ENCODE data around the gene LMF2.
"Not testable (repeated sequence)": the region's sequence is repeated elsewhere in the genome, so short reads cannot be mapped to it uniquely, and the experiment has no call there.

The LMF2 gene, protein sequence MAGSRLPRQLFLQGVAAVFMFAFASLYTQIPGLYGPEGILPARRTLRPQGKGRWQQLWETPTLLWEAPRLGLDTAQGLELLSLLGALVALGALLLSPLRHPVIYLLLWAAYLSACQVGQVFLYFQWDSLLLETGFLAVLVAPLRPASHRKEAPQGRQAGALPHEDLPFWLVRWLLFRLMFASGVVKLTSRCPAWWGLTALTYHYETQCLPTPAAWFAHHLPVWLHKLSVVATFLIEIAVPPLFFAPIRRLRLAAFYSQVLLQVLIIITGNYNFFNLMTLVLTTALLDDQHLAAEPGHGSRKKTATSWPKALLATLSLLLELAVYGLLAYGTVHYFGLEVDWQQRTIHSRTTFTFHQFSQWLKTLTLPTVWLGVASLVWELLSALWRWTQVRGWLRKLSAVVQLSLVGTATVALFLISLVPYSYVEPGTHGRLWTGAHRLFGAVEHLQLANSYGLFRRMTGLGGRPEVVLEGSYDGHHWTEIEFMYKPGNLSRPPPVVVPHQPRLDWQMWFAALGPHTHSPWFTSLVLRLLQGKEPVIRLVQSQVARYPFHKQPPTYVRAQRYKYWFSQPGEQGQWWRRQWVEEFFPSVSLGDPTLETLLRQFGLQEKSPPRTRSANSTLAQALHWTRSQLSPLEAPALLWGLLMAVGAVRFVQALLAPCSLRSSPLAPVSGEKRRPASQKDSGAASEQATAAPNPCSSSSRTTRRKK

DNA sequence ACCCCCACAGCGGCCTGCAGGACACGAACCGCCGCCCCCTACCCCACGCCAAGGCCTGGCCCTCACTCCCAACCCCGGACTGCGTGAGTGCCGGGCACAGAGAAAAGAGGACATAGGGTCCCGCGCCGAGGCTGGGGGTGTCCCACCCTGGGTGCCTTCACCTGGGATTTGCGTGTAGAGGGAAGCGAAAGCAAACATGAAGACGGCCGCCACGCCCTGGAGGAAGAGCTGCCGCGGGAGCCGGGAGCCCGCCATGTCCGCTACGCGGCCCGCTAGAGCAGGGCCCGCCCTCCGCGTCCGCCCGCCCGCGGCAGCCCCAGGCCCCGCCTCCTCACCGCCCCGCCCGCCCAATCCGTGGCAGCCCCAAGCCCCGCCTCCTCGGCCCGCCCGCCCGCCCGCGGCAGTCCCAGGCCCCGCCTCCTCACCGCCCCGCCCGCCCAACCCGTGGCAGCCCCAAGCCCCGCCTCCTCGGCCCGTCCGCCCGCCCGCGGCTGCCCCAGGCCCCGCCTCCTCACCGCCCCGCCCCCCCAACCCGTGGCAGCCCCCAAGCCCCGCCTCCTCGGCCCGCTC lies at the start of gene LMF2:
TSS of gene LMF2 (minus strand) at position 282 of the 570 bp plus-strand sequence. CDS start at position 255, 27 bp downstream.
- DNase-seq = no peak

DNA sequence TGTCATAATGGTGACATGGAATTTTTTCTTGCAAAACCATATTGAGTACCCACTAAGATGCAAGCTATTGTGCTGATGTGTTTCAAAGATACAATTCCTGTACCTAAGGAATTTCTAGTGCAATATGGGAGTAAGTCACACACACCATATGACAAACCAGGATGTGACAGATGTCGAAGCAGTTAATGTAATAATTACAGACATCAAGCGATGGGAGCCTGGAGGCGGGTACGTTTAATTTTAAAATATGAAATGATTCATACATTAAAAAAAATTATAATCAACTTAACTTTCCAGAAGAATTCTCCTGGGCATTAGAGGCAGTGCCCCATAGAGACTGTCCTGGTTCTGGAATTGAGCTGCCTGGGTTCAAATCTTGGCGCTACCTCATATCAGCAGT lies 49.2 kb upstream of the LMF2 start:
- no peak for DNase-seq

DNA sequence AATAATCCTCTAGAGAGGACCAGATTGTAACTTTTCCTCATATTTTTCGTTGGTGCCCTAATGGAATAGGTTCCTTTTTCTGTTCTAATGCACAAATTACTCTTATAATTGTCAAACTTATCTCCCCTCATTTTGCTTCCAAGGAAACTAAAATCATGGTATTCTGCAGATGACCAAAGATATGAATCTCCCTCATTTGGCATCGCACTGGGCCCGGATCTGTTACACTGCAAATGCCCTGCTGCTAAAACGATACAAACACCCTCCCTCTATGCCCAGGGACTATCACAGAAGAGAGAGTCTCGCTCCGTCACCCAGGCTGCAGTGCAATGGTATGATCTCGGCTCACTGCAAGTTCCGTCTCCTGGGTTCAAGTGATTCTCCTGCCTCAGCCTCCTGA lies 45.8 kb upstream of the LMF2 start:
- no peak for DNase-seq

DNA sequence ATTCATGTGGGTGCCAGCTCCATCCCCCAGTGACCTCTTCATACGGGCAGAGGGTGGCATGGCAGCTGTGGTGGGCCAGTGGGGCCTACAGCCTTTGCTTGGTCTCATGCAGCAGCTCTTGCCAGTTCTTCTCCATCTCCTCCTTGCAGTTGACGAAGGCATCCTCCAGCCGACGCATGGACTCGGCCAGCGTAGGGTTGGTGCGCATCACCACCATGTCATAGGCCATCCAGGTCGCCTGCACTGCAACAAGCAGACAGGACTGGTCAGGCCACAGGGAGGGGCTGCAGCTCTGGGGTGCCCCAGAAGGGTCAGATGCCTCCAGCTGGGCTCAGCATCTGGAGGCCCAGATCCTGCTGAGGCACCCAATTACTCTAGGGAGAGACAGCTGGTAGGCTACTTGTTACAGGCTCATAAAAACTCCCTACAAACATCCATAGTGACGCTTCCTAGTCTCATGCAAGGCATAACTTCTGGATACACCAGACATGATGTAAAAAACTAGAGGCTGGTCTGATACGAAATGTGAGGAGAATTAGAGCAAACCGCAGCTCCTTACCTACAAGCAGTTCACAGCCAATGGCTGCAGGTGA lies 43.8 kb upstream of the LMF2 start:
- no peak for DNase-seq

DNA sequence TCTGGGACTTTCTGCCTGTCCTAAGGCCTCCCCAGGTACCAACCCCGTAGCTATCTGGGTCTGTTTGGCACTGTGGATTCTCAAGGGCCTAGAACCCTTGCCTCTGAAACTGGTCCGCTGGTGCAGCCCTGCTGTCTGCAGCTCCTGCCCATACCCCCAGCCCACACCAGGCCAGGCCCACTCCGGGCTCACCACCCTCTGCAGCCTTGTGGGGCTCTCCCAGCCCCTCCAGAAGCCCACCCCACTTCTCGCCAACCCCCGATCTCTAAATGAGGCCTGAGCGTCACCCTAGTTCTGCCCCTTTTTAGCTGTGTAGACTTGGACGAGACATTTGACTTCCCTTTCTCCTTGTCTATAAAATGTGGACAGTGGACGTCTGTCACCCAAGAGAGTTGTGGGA lies 42.9 kb upstream of the LMF2 start:
- no peak for DNase-seq

DNA sequence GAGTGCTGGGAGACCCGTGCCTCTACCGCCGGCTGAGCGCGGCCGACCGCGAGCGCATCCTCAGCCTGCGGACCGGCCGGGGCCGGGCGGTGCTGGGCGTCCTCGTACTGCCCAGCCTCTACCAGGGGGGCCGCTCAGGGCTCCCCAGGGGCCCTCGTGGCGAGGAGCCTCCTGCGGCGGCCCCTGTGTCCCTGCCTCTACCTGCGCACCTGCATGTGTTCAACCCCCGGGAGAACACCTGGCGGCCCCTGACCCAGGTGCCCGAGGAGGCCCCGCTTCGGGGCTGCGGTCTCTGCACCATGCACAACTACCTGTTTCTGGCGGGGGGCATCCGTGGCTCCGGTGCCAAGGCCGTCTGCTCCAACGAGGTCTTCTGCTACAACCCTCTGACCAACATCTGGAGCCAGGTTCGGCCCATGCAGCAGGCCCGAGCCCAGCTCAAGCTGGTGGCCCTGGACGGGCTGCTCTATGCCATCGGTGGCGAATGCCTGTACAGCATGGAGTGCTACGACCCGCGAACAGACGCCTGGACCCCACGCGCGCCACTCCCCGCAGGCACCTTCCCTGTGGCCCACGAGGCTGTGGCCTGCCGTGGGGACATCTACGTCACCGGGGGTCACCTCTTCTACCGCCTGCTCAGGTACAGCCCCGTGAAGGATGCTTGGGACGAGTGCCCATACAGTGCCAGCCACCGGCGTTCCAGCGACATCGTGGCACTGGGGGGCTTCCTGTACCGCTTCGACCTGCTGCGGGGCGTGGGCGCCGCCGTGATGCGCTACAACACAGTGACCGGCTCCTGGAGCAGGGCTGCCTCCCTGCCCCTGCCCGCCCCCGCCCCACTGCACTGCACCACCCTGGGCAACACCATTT lies 41.7 kb upstream of the LMF2 start:
- no peak for DNase-seq

DNA sequence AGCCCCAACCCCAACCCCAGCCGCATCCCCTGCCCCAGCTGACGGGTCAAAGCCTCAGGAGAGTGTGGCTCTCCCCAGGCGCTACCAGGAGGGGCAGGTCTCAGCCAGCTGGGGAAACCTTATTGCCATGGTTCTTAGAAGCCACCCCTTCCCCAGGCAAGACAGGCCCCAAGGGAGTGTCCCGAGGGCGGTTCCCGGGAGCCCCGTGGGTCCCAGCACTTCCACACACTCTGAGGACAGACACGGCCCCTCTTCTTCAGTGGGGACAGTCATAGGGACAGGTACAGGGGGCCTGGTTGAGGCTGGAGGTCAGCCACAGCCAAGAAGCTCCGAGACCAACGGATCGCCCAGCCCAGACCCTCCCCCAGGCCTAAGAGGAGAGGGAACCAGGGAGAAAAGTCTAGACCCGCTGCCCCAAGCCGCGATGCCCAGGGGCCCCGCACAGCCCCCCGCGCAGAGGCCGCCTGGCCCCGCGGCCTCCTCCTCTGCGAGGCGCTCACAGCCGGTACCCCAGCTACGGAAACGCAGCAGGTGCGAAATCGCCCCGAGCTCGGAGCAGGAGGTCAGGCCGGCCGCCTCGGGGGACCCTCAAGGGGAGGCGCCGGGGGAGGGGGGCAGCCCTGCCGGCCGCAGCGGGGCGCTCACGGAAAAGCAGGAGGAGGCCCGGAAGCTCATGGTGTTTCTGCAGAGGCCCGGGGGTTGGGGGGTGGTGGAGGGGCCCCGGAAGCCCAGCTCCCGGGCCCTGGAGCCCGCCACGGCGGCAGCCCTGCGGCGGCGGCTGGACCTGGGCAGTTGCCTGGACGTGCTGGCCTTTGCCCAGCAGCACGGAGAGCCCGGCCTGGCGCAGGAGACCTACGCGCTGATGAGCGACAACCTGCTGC lies 40.8 kb upstream of the LMF2 start:
- no peak for DNase-seq

DNA sequence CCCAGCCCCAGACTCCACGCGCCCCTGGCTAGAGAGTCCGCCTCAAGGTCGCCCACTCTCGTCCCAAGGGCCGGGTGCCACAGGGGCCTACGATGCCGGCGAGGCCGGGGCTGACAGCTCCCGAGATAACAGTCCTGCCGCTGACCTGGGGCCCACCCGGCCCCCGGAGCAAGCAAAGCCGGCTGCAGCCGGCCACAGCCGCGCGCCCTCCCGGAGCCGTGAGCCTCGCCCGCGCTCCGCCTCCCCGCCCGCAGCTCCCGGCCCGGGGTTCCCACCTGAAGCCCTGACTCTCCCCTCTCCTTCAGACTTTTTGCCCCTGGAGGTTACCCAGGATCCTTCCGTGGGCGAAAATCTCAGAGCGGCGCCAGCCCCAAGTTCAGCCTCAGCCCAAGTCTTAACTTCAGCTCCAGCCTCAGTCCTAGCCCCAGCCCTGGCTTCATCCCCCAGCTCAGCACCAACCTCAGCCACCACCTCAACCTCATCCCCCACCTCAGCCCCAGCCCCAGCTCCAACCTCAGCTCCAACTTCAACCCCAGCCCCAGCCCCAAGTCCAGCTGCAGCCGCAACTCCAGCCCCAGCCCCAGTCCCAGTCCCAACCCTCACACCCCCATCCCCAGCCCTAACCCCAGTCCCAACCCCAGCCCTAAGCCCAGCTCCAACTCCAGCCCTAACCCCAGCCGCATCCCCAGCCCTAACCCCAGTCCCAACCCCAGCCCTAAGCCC lies 39.9 kb upstream of the LMF2 start:
- DNase-seq = no peak

DNA sequence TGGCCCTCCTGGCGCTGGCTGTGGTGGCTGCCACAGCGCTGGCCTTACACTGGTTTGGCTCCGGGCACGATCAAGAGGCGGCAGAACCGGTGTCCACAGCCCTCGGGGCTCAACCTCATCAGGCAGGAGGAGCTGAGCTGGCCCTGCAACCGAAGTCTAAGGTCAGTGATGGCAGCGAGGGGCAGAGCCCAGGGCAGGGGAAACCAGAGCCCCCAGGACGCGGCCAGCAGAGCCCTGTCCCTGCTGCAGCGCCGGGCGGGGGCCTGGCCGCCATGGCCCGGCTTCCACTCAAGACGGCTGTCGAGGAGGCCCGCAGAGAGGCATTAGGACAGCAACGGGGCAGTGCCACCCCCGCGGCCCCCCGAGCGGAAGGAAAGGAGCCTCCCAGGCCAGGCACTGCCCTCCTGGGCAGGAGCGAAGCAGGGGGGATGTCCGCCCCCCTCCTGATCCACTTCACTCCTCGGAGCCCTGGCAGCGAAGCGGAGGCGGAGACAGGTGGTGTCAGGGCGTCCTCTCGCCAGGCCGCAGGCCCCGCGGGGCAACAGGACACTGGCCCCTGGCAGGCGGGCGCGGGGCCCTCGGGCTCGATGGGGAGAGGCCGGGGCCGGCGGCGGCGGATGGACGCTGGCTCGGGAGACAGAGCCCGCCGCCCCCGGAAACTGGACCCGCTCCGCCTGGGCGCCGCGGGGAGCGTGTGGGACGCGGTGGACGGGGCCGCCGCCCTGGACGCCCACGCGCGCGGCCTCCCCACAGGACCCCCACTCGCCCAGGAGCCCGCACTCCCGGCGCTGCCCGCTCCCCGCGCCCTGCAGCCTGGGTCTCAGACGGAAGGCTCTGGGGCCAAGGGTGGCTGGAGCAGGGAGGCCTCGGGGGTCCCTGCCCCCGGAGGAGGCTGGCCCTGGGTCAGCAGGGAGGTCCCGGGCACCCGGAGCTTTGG lies 39.1 kb upstream of the LMF2 start:
- no peak for DNase-seq

DNA sequence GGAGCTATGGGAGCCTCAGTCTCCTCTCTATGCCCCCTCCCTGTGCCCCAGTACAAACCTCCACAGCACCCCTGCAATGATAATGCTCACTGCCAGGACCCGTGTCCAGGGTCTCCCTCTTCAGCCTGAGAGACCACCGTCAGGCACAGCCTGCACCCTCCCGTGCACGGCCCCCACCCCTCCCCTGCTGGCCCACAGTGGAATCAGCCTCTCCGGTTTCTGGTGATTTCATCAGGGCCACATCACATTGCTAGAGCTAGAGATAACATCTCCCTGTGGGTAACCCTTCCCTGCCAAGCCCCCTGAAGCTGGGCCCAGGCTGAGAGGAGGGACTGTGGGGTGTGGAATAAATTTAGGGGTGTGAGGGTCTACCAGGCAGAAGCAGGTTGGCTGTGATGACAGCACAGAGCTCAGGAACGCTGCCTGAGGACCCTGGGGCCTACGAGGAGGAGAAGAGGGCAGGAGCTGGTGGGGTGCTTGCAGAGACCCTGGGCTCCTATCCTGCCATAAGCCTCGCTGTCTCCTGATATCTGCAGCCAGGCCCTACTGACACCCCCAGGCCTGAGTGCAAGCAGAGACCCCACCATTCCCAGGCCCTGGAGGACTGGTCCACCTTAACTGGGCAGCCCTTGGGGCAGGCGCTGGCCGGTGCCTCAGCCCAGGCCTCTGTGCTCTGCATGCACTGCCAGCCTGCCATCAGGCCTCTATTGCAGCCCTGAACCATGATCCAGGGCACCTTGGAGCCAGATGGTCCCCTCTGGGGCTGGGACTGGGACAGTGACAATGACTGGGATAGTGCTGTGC lies 38.2 kb upstream of the LMF2 start, which contains the start of gene KLHDC7B:
TSS of gene KLHDC7B (plus strand) at position 378 of the 804 bp plus-strand sequence. CDS start at position 723, 345 bp downstream.
- no peak for DNase-seq

DNA sequence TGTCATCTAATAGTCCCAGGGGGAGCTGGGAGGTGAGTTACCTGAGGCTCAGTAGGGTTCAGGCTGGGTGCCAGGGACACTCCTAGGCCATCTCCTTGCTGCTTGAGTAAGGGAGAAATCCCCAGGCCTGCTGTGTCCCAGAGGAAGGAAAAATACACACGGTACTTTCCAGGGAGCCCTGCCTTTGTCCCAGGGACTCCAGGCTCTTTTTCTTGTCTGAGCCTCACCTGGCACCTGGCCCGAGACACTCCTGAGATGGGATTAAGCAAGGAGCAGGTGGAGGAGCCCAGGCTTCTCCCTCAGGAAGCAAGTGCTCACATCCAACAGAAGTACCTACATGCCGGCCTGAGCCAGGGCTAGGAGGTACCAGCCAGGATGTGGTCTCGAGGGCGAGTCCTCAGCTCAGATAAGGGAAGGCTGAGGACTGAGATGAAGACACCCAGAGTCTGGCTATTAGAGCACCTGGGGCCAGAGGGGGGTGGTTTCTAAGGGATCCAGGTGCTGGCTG lies 37.3 kb upstream of the LMF2 start:
- no peak for DNase-seq

DNA sequence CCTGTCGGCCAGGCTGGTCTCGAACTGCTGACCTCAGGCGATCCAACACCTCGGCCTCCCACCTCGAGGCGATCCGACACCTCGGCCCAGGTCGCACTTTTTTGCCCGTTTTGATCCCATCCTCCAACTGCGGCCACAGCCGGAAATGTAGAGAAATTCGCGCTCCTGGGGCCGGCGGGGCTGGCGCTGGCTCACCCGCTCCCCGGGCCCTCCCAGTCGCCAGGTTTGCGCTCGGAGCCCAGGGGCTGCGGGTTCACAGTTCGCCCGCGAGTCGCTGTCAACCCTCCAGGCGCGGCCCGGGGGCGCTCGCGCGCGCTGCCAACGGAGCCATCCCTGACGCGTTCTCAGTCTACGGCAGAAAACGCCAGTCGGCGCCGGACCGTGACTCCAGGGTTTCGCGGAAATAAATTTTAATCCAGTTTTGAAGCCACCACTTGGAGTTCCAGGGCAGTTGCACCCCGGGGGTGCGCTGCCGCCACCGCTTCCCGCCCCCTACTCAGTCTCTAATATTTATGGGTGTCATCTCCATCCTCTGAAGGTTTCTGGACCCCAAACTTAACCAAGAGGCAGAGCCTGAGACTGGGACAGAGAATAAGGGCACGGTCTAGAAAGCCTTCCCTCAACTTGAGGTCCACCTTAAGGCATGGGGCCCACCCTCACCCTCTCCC lies 36.7 kb upstream of the LMF2 start:
- DNase-seq = no peak

DNA sequence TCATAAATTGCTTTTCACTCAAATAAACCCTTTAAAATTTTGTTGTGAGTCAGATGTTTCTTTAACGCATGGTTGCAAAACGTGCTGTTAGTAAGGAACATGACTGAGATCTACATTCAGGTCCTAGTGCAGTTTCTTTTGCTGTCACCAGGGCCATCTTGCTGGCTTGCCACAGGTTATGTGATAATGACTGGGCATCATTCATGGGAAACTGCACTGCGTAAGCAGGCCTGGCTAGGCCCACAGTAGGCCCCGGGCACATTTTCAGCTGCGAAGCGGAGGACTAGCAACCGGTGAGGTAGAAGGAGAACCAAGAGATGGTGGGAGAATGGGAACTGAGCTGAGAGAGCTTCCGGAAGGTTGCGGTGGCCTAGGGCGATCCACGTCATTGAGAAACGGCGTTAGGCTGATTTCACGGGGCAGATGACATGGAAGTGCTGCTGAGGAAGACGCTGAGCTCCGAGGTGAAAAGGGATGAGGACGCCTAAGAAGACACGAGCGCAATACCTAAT lies 35.0 kb upstream of the LMF2 start:
- DNase-seq = no peak

DNA sequence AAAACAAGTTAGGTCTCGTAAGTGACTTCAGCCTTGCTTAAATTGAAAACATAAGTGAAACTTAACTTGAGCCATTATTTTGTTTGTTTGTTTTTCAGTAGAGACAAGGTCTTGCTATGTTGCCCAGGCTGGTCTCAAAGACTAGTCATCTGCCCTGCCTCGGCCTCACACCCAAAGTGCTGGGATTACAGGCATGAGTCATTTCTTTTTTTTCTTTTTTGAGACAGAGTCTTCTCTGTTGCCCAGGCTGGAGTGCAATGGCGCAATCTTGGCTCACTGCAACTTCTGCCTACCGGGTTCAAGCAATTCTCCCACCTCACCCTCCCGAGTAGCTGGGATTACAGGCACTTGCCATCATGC lies 34.1 kb upstream of the LMF2 start:
- DNase-seq = not testable (repeated sequence)

DNA sequence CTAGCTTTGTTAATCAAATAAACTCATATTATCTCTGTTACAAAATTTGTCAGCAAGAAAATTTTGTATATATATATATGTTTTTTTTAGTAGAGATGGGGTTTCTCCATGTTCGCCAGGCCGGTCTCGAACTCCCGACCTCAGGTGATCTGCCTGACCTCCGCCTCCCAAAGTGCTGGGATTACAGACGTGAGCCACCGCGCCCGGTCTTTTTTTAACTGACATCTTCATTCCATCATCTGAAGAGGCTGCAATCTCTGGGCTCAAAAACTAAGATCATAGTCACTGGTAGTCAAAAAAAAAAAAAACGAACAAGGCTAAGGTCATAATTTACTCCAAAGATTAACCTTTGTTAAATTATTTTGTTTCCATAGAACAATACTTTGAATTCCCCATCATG lies 32.9 kb upstream of the LMF2 start:
- no peak for DNase-seq

DNA sequence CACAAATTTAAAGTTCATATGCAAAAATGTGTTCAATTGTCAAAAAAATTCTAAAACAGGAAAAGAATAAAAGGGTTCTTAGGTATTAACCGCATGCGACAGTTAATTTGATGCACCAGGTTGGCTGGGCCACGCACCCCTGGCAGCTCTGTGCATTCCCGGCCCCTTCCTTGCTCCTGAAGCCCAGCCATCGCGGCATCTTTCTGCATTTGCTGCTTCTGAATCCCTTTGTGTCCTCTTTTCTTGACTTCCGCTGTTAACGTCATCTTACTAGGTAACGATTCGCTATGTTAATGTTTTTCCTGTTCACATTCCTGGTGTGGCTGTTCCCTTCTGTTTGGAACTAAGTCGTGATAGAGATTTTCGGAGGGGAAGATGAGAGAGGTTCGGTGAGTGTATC lies 30.3 kb upstream of the LMF2 start:
- DNase-seq = no peak

DNA sequence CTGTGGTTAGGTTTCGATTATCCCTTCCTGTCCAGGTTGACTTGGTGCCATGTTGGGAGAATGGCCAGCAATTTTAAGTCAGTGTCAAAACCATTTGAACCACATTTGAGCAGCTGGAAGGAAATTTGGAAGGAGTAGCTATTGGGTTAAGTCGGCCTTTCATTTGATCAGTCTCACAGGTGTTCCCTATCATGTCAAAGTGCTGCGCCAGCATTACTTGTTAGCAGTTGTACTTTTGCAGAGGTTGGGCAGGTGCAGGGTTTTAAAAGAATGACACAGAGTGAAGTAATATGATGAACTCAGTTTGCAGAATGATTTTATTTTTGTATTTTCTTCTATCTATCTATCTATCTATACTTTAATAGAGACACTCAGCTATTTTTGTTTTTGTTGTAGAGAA lies 28.7 kb upstream of the LMF2 start:
- DNase-seq = no peak

DNA sequence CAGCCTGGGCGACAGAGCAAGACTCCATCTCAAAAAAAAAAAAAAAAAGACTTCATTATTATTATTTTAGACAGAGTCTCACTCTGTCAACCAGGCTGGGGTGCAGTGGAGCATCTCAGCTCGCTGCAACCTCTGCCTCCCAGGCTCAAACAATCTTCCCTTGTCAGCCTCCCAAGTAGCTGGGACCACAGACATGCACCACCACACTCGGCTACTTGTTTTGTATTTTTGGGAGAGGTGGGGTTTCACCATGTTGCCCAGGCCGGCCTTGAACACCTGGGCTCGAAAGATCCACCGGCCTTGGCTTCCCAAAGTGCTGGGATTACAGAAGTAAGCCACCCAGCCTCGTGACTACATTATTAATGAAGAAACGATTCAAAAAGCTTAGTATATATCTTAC lies 27.6 kb upstream of the LMF2 start:
- DNase-seq = no peak
